Neural cell (in vitro differentiated cells): ENCODE data around the gene GSTM3. TPM values are rescaled to one million over a fixed set of nuclear protein-coding genes. Genes with fewer than 3 reads are reported as not detected.

Experiments
- H2AFZ ChIP-seq: fragments of 200-600, 300-800 bp; sonication (generic), shearing (Covaris generic); 2 replicates; pipeline ENCODE4 v1.6.0; 2014; ENCODE audit warnings: low read depth, mild to moderate bottlenecking, antibody characterized with exemption, low read length, moderate library complexity
- H3F3A ChIP-seq: fragments of 200-600 bp; shearing (Covaris generic); 2 replicates; pipeline ENCODE4 v1.6.1; 2016; ENCODE audit warnings: mild to moderate bottlenecking, moderate library complexity, mixed read lengths, antibody characterized with exemption, low read length; ENCODE audit not compliant: insufficient read depth, poor library complexity, severe bottlenecking
- H3K27ac ChIP-seq: fragments of 200-600, 300-800 bp; sonication (generic), shearing (Covaris generic); 2 replicates; pipeline ENCODE4 v1.5.1; 2014; ENCODE audit warnings: mild to moderate bottlenecking, low read length, moderate library complexity
- H3K27me3 ChIP-seq: fragments of 300-800, 200-600 bp; sonication (generic), shearing (Covaris generic); 2 replicates; pipeline ENCODE4 v1.6.0; 2014; ENCODE audit warnings: mild to moderate bottlenecking, low read depth, low read length, moderate library complexity; ENCODE audit not compliant: insufficient read depth
- H3K36me3 ChIP-seq: fragments of 300-800, 200-600 bp; sonication (generic), shearing (Covaris generic); 2 replicates; pipeline ENCODE4 v1.5.1; 2014; ENCODE audit warnings: mild to moderate bottlenecking, antibody characterized with exemption, low read length, moderate library complexity; ENCODE audit not compliant: insufficient read depth
- H3K4me2 ChIP-seq: fragments of 300-800, 200-600 bp; sonication (generic), shearing (Covaris generic); 2 replicates; pipeline ENCODE4 v1.6.0; 2014; ENCODE audit warnings: mild to moderate bottlenecking, low read length
- H3K4me3 ChIP-seq: fragments of 300-800, 200-600 bp; sonication (generic), shearing (Covaris generic); 2 replicates; pipeline ENCODE4 v1.5.1; 2014; ENCODE audit warnings: mild to moderate bottlenecking, low read length, moderate library complexity
- H3K79me2 ChIP-seq: fragments of 200-600 bp; shearing (Covaris generic); replicated peaks from 2 replicates; pipeline ENCODE4 v1.6.0; 2014; ENCODE audit warnings: mild to moderate bottlenecking, low read length, moderate library complexity; ENCODE audit not compliant: insufficient read depth
- H3K9ac ChIP-seq: fragments of 300-800, 200-600 bp; sonication (generic), shearing (Covaris generic); 2 replicates; pipeline ENCODE4 v1.6.1; 2016; ENCODE audit warnings: mild to moderate bottlenecking, low read length, mixed read lengths
- H3K9me2 ChIP-seq: fragments of 200-600 bp; shearing (Covaris generic); 2 replicates; pipeline ENCODE4 v1.6.1; 2016; ENCODE audit warnings: mild to moderate bottlenecking, low read length, mixed read lengths; ENCODE audit not compliant: insufficient read depth
- H3K9me3 ChIP-seq: fragments of 200-600, 300-800 bp; sonication (generic), shearing (Covaris generic); 2 replicates; pipeline ENCODE4 v1.6.1; 2016; ENCODE audit warnings: mild to moderate bottlenecking, mixed run types, low read length, moderate library complexity, mixed read lengths
- H4K20me1 ChIP-seq: fragments of 200-600 bp; shearing (Covaris generic); 2 replicates; pipeline ENCODE4 v1.6.1; 2016; ENCODE audit warnings: mild to moderate bottlenecking, mixed run types; ENCODE audit not compliant: insufficient read depth
- EP300 ChIP-seq: fragments of 450-650 bp; conservative IDR thresholded peaks from 2 replicates; pipeline ENCODE4 v1.6.1; 2014; ENCODE audit warnings: antibody characterized with exemption, mild to moderate bottlenecking, moderate library complexity; ENCODE audit not compliant: poor library complexity, severe bottlenecking
- EZH2 ChIP-seq: fragments of 200-600, 300-800 bp; shearing (Covaris generic), sonication (generic); IDR thresholded peaks from 2 replicates; pipeline ENCODE4 v1.6.1; 2014; ENCODE audit warnings: antibody characterized with exemption, low read length, borderline replicate concordance, mild to moderate bottlenecking; ENCODE audit not compliant: insufficient read depth, poor library complexity, severe bottlenecking
- MXI1 ChIP-seq: fragments of 450-650 bp; conservative IDR thresholded peaks from 2 replicates; pipeline ENCODE4 v1.6.1; 2014; ENCODE audit warnings: antibody characterized with exemption, mild to moderate bottlenecking; ENCODE audit not compliant: poor library complexity, severe bottlenecking
- POLR2AphosphoS5 ChIP-seq: IDR thresholded peaks from 2 replicates; pipeline ENCODE4 v1.6.1; 2012
- RAD21 ChIP-seq: fragments of 450-650 bp; conservative IDR thresholded peaks from 2 replicates; pipeline ENCODE4 v1.6.1; 2014; ENCODE audit warnings: antibody characterized with exemption, mild to moderate bottlenecking, moderate library complexity
- SMC3 ChIP-seq: fragments of 450-650 bp; conservative IDR thresholded peaks from 2 replicates; pipeline ENCODE4 v1.6.1; 2014; ENCODE audit warnings: antibody characterized with exemption, mild to moderate bottlenecking, moderate library complexity; ENCODE audit not compliant: poor library complexity
- TAF1 ChIP-seq: IDR thresholded peaks from 2 replicates; pipeline ENCODE4 v1.6.1; 2012; ENCODE audit warnings: low read depth
- polyA plus RNA-seq: library from polyadenylated mRNA; depleted of rRNA; stranded (reverse); fragments of >200 nt; gene quantifications from 2 replicates; pipeline ENCODE4 v1.2.3, GENCODE V29; 2014
- TF ChIP-seq, protein P1 (sequence below): IDR thresholded peaks from 2 replicates; pipeline ENCODE4 v1.6.1; 2012; ENCODE audit warnings: borderline replicate concordance
- TF ChIP-seq, protein P2 (sequence below): fragments of 450-650 bp; IDR thresholded peaks from 2 replicates; pipeline ENCODE4 v1.5.1; 2014; ENCODE audit warnings: antibody characterized with exemption, mild to moderate bottlenecking, moderate library complexity; ENCODE audit not compliant: poor library complexity, severe bottlenecking

The GSTM3 gene
- polyA plus RNA-seq, 1 donor from 2014 or later: 195 TPM

DNA sequence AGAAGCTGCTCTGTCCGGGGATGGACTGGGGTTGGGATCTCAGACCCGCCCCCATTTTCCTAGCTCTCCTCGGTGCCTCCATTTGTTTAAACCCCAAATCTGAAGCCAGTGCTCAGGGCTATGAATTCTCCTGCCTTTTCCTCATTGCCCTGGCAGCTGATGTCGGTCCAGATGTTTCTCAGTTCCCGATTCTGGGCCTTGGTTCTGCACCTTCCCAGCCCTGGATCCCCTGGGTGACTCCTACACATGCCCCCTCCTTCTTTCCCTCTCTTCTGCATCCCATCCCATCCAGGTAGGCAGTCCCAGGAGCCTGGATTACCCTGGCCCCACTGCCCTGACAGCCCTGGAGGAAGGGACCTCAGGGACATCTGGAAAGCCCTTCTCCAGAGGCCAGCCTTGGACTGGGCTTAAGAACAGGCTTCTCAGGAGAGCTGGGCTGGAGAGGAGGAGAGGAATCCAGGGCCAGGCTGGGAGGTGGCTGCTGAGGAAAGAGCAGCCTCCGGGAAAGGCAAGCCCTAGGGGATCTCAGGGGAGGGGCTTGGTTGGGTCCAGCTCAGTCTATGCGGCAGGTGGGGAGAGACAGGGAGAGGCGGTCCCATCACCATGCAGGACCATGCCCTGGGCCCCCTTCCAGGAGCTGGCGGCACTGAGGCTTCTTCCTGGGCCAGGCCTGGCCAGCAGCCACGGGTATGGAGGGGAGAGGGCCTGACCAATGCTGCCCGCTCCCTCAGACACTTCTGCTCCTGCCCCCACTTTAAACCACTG is 29.7 kb upstream of the GSTM3 start:
- no peaks in the 10 kb centered on the region for H3K79me2 ChIP-seq
- TF ChIP-seq RAD21 (no peak), SMC3 (no peak)
- no peaks in the 10 kb centered on the region for H4K20me1 ChIP-seq
- H3F3A ChIP-seq: no peaks in the 10 kb centered on the region
- H3K9me2 ChIP-seq: no peaks in the 10 kb centered on the region
- no peaks in the 10 kb centered on the region for H3K36me3 ChIP-seq
- H3K4me3 ChIP-seq: no peak overlapping the region
- no peak overlapping the region for H3K27ac ChIP-seq
- H3K27me3 ChIP-seq: no peaks in the 10 kb centered on the region
- H3K9ac ChIP-seq: no peak overlapping the region
- H3K9me3 ChIP-seq: no peaks in the 10 kb centered on the region
- no peak overlapping the region for H2AFZ ChIP-seq
- H3K4me2 ChIP-seq: no peak overlapping the region

DNA sequence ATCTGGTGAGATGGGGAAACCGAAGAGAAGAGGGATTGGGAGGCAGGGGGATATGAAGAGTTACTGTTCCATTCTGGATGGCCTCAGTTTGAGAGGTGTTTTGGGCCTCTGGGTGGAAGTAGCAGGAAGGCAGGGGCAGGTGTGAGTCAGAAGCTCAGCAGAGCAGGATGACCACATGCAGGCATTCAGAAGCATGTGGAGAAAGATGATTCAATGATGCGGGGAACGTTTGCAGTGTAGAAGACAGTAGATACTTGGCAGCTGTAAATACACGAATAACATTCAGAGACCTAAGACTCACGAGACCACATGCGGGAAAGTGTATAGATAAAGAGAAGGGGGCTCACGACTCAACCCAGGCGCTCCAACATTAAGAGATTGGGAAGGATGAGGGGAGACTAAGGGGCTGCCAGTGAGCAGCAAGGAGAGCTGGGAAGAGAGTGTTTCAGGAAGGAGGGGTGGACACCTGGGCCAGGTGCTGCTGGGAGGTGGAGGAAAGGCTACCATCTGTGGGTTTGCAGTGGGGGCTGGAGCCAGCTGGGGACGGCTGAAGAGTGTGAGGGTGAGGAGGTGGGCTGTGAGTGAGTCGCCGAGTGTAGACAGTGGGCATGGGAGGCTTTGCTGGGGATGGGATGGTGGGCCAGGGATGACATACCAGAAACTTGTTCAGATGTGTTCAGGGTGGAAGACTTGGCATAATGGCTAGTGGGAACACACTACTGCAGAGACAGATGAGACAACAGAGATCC is 28.7 kb upstream of the GSTM3 start:
- Histone ChIP-seq H3K27me3 (no peaks in the 10 kb centered on the region), H2AFZ (no peak overlapping the region), H3K9me2 (no peaks in the 10 kb centered on the region), H3K36me3 (no peaks in the 10 kb centered on the region), H3K79me2 (no peaks in the 10 kb centered on the region), H3K4me3 (no peak overlapping the region), H3K9me3 (no peaks in the 10 kb centered on the region), H3F3A (no peaks in the 10 kb centered on the region), H3K4me2 (no peak overlapping the region), H3K9ac (no peak overlapping the region), H3K27ac (no peak overlapping the region), H4K20me1 (no peaks in the 10 kb centered on the region)
- TF ChIP-seq, protein P1, sequence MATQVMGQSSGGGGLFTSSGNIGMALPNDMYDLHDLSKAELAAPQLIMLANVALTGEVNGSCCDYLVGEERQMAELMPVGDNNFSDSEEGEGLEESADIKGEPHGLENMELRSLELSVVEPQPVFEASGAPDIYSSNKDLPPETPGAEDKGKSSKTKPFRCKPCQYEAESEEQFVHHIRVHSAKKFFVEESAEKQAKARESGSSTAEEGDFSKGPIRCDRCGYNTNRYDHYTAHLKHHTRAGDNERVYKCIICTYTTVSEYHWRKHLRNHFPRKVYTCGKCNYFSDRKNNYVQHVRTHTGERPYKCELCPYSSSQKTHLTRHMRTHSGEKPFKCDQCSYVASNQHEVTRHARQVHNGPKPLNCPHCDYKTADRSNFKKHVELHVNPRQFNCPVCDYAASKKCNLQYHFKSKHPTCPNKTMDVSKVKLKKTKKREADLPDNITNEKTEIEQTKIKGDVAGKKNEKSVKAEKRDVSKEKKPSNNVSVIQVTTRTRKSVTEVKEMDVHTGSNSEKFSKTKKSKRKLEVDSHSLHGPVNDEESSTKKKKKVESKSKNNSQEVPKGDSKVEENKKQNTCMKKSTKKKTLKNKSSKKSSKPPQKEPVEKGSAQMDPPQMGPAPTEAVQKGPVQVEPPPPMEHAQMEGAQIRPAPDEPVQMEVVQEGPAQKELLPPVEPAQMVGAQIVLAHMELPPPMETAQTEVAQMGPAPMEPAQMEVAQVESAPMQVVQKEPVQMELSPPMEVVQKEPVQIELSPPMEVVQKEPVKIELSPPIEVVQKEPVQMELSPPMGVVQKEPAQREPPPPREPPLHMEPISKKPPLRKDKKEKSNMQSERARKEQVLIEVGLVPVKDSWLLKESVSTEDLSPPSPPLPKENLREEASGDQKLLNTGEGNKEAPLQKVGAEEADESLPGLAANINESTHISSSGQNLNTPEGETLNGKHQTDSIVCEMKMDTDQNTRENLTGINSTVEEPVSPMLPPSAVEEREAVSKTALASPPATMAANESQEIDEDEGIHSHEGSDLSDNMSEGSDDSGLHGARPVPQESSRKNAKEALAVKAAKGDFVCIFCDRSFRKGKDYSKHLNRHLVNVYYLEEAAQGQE: no peak
- no peak for TF ChIP-seq TAF1
- no peak for TF ChIP-seq SMC3
- TF ChIP-seq EP300: no peak

DNA sequence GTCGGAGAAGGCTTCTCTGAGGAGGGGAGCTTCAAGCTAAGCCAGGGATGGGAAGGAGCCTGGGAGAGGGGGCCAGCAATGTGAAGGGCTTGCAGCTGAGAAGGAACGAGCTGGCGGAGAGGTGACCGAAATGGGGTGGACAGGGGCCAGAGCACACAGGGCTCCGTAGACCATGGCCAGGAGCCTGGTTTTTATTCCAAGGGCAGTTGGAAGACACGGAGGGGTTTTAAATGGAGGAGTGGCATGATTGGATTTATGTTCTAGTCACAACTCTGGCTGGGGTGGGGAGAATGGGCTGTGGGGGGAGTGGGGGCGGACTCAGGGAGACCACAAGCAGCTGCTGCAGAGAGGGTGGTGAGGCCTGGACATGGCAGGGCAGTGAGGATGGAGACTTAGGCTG is 28.0 kb upstream of the GSTM3 start:
- Histone ChIP-seq H3K27ac (no peak overlapping the region), H2AFZ (no peak overlapping the region), H3K36me3 (no peaks in the 10 kb centered on the region), H3F3A (no peaks in the 10 kb centered on the region), H3K79me2 (no peaks in the 10 kb centered on the region), H3K9me2 (no peaks in the 10 kb centered on the region), H3K9ac (no peak overlapping the region), H4K20me1 (no peaks in the 10 kb centered on the region), H3K9me3 (no peaks in the 10 kb centered on the region), H3K4me3 (no peak overlapping the region), H3K27me3 (no peaks in the 10 kb centered on the region), H3K4me2 (no peak overlapping the region)
- TF ChIP-seq POLR2AphosphoS5 (no peak), EP300 (no peak), MXI1 (no peak), TAF1 (no peak), RAD21 (no peak), SMC3 (no peak), EZH2 (no peak)
- TF ChIP-seq, protein P1: no peak
- TF ChIP-seq, protein P2, sequence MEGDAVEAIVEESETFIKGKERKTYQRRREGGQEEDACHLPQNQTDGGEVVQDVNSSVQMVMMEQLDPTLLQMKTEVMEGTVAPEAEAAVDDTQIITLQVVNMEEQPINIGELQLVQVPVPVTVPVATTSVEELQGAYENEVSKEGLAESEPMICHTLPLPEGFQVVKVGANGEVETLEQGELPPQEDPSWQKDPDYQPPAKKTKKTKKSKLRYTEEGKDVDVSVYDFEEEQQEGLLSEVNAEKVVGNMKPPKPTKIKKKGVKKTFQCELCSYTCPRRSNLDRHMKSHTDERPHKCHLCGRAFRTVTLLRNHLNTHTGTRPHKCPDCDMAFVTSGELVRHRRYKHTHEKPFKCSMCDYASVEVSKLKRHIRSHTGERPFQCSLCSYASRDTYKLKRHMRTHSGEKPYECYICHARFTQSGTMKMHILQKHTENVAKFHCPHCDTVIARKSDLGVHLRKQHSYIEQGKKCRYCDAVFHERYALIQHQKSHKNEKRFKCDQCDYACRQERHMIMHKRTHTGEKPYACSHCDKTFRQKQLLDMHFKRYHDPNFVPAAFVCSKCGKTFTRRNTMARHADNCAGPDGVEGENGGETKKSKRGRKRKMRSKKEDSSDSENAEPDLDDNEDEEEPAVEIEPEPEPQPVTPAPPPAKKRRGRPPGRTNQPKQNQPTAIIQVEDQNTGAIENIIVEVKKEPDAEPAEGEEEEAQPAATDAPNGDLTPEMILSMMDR: no peak
